Esophagus squamous epithelium (tissue), 5 donors: ENCODE data around the gene BUD31. TPM values are rescaled to one million over a fixed set of nuclear protein-coding genes. Genes with fewer than 3 reads are reported as not detected.

Source experiments
- DNase-seq: peaks from one replicate; lab custom pipeline; 2025; lab: John Stamatoyannopoulos, UW
- H3K27ac ChIP-seq, 4 donors: fragments of 200-600 bp; sonication (generic); one replicate each; pipeline ENCODE4 v1.5.1; 2016 to 2019; ENCODE audit warnings: mild to moderate bottlenecking in 1 of 4
- H3K27me3 ChIP-seq, 4 donors: fragments of 200-600 bp; sonication (generic); 1 replicate in 3 of 4; 2 replicates in 1 of 4; pipeline versions ENCODE4 v1.5.1 to v1.6.0; 2017 to 2021; ENCODE audit warnings: antibody characterized with exemption in 1 of 4
- H3K36me3 ChIP-seq, 3 donors: fragments of 200-600 bp; sonication (generic); one replicate each; pipeline ENCODE4 v1.5.1; 2016 to 2019
- H3K4me1 ChIP-seq, 3 donors: fragments of 200-600 bp; sonication (generic); one replicate each; pipeline ENCODE4 v1.5.1; 2017 to 2019
- H3K4me3 ChIP-seq, 4 donors: fragments of 200-600 bp; sonication (generic); 1 replicate in 3 of 4; 2 replicates in 1 of 4; pipeline ENCODE4 v1.5.1; 2016 to 2019; ENCODE audit warnings: mild to moderate bottlenecking in 2 of 4, moderate library complexity in 1 of 4
- H3K9me3 ChIP-seq, 3 donors: fragments of 200-600 bp; sonication (generic); one replicate each; pipeline ENCODE4 v1.5.1; 2016 to 2019
- POLR2A ChIP-seq, 4 donors: fragments of 450-650 bp; IDR thresholded peaks; one replicate each; pipeline ENCODE4 v1.6.1; 2017; ENCODE audit warnings: antibody characterized with exemption in 4 of 4, mild to moderate bottlenecking in 4 of 4, moderate library complexity in 3 of 4
- WGBS, 2 donors: methylation state at CpG; one replicate each; pipeline ENCODE4 v1.1.5; 2018; 5-methylcytosine and 5-hydroxymethylcytosine counted together
- intact Hi-C: fragments of 100-400 bp; cut with DNase I; formaldehyde crosslinking; loops from one replicate; pipeline ENCODE4 v1.15.0; 2022
- total RNA-seq, 4 donors: library from RNA; depleted of rRNA; stranded (reverse); fragments of >200 nt; gene quantifications; one replicate each; pipeline ENCODE4 v1.1.0, GENCODE V29; 2016
- TF ChIP-seq, protein P1 (sequence below), 6 experiments: fragments of 450-650 bp in 4 of 6; fragments of 200-600 bp in 2 of 6; sonication (generic) in 2 of 6; IDR thresholded peaks; one replicate each; pipeline ENCODE4 v1.5.1; 2016 to 2019; ENCODE audit warnings: antibody characterized with exemption in 6 of 6, mild to moderate bottlenecking in 4 of 6, moderate library complexity in 4 of 6
- donor health status: DM: yes; HTN: yes; CAD: no.

Gene BUD31
- total RNA-seq, 4 donors from 2014 or later, result 46.9 to 59.1 (median 55.9) TPM

DNA sequence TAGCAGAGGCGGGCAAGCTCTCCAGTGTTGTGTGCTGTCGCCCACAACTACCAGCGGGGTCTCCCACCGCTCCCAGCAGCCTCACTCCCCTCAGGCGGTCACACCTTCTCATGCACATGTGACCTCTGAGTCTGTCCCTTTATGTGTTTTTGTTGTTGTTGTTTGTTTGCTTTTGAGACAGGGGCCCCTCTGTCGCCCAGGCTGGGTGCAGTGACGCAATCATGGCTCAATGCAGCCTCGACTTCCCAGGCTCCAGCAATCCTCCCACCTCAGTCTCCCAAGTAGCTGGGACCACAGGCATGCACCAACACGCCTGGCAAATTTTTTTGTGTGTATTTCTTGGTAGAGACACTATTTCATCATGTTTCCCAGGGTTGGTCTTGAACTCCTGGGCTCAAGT lies 31.4 kb downstream of the BUD31 start:
- Histone ChIP-seq H3K9me3 (no peaks in the 10 kb centered on the region), H3K4me1 (peaks cover 11 to 62% (median 31%) of the 10 kb centered on the region in 3 donors), H3K36me3 (peaks cover 0 to 36% (median 4%) of the 10 kb centered on the region in 3 donors), H3K27me3 (no peaks in the 10 kb centered on the region), H3K27ac (peak overlapping the region in 1 of 4 donors; percentile 91), H3K4me3 (peak overlapping the region in 3 of 4 donors; percentile 80 to 96 (median 89))
- WGBS, 2 donors, result 66% methylated on average over 7 to 9 of the region's 9 CpGs
- TF ChIP-seq, protein P1, sequence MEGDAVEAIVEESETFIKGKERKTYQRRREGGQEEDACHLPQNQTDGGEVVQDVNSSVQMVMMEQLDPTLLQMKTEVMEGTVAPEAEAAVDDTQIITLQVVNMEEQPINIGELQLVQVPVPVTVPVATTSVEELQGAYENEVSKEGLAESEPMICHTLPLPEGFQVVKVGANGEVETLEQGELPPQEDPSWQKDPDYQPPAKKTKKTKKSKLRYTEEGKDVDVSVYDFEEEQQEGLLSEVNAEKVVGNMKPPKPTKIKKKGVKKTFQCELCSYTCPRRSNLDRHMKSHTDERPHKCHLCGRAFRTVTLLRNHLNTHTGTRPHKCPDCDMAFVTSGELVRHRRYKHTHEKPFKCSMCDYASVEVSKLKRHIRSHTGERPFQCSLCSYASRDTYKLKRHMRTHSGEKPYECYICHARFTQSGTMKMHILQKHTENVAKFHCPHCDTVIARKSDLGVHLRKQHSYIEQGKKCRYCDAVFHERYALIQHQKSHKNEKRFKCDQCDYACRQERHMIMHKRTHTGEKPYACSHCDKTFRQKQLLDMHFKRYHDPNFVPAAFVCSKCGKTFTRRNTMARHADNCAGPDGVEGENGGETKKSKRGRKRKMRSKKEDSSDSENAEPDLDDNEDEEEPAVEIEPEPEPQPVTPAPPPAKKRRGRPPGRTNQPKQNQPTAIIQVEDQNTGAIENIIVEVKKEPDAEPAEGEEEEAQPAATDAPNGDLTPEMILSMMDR (IDR thresholded peaks at IDR 0.05), result no peak
- no peak for TF ChIP-seq POLR2A (IDR thresholded peaks at IDR 0.05)
- intact Hi-C loops, result no loop called here
- no peak for DNase-seq

DNA sequence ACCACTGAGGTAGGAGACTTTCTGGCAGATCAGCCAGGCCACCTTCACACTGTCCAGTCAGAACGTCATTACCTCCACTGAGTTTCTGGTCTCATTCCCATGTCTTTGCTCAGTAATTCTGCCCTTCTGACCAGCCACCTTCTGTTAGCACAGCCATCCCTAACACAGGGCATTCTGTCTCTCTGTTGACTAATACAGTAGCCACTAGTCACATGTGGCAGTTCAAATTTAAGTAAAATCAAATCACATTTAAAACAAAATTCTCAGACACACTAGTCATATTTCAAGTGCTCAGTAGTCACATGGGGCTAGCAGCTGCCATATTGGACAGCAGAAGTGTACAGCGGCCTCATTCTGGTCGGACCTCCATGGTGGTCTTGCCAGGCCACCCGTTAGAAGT lies 37.3 kb downstream of the BUD31 start:
- no peak for DNase-seq
- peaks cover 0 to 12% (median 9%) of the 10 kb centered on the region in 3 donors for H3K4me1 ChIP-seq
- H3K27me3 ChIP-seq, result no peaks in the 10 kb centered on the region
- no peaks in the 10 kb centered on the region for H3K9me3 ChIP-seq
- intact Hi-C loops, result no loop called here
- H3K4me3 ChIP-seq, result no peak overlapping the region
- 89 to 91% methylated on average over 4 of the region's 4 CpGs for WGBS, 2 donors
- H3K27ac ChIP-seq, result no peak overlapping the region
- TF ChIP-seq, protein P1 (IDR thresholded peaks at IDR 0.05), result no peak
- no peak for TF ChIP-seq POLR2A (IDR thresholded peaks at IDR 0.05)
- peaks cover 19 to 90% (median 39%) of the 10 kb centered on the region in 3 donors for H3K36me3 ChIP-seq

DNA sequence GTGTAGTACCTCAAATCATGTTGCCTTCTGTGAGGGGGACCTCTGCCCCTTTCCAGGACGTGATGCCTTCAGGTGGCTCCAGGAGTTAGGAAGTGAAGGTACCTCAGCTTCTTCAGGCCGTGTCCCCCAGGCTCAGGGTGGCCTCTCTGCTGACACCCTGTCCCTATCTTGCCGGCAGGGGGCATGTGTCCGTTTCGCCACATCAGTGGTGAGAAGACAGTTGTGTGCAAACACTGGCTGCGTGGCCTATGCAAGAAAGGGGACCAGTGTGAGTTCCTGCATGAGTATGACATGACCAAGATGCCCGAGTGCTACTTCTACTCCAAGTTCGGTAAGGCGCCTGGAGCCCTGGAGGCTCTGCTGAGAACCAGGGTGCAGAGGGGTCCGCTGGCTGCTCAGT lies 39.2 kb downstream of the BUD31 start:
- no peaks in the 10 kb centered on the region for H3K9me3 ChIP-seq
- no peaks in the 10 kb centered on the region for H3K27me3 ChIP-seq
- TF ChIP-seq POLR2A (IDR thresholded peaks at IDR 0.05), result no peak
- TF ChIP-seq, protein P1 (IDR thresholded peaks at IDR 0.05), result peak in 1 of 6 experiments; percentile 25
- H3K27ac ChIP-seq, result no peak overlapping the region
- no peak for DNase-seq
- 81 to 86% methylated on average over 8 to 10 of the region's 10 CpGs for WGBS, 2 donors
- H3K4me1 ChIP-seq, result peaks cover 0 to 16% (median 0%) of the 10 kb centered on the region in 3 donors
- peaks cover 19 to 99% (median 53%) of the 10 kb centered on the region in 3 donors for H3K36me3 ChIP-seq
- H3K4me3 ChIP-seq, result no peak overlapping the region
- intact Hi-C loops, result no loop called here

DNA sequence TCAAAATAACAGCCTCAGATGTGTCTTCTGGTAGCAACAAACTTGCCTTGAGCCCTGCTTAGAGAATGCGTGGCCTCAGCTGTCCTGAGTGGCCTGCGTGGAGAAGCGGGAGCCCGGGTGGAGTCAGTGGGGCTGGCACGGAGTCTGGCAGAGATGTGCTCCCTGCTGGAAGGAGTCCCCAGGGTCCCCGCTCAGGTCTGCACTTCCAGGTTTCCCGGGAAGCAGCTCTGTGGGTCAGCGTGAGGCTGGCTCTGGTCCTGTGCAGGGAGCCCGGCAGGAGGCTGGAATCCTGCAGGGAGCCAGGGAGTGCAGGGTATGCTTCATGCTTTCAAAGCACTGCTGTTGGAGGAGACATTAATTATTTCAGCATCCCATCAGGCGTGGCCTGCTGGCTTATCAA lies 40.1 kb downstream of the BUD31 start:
- no peaks in the 10 kb centered on the region for H3K9me3 ChIP-seq
- H3K4me3 ChIP-seq, result no peak overlapping the region
- peaks cover 0 to 25% (median 0%) of the 10 kb centered on the region in 3 donors for H3K4me1 ChIP-seq
- DNase-seq, result no peak
- no peak overlapping the region for H3K27ac ChIP-seq
- WGBS, 2 donors, result 80 to 98% methylated on average over 1 to 6 of the region's 10 CpGs
- no peaks in the 10 kb centered on the region for H3K27me3 ChIP-seq
- intact Hi-C loops, result no loop called here
- TF ChIP-seq POLR2A (IDR thresholded peaks at IDR 0.05), result no peak
- TF ChIP-seq, protein P1 (IDR thresholded peaks at IDR 0.05), result no peak
- peaks cover 19 to 99% (median 59%) of the 10 kb centered on the region in 3 donors for H3K36me3 ChIP-seq

DNA sequence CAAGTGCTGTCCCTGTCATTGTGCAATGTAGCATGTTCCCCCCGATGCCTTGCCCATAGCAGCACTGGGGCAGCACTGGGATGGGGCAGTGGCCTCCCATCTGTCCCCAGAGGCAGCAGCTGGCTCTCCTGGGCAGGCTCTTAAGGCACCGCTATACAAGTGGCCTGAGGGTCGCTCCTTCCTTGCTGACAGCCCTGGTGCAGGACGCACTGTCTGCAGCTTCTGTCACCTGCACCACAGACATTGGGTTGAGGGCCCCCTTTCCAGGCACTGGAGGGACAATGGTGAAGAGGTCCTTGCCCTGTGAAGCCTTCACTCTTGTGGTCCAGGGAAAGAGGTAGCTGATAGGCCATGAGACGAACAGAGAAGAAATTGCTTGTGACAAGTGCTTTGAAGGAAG lies 40.6 kb downstream of the BUD31 start:
- intact Hi-C loops, result no loop called here
- WGBS, 2 donors, result 77 to 89% methylated on average over 2 to 4 of the region's 5 CpGs
- TF ChIP-seq POLR2A (IDR thresholded peaks at IDR 0.05), result no peak
- TF ChIP-seq, protein P1 (IDR thresholded peaks at IDR 0.05), result no peak
- no peak overlapping the region for H3K4me3 ChIP-seq
- H3K36me3 ChIP-seq, result peaks cover 19 to 99% (median 63%) of the 10 kb centered on the region in 3 donors
- peaks cover 0 to 25% (median 0%) of the 10 kb centered on the region in 3 donors for H3K4me1 ChIP-seq
- no peak overlapping the region for H3K27ac ChIP-seq
- no peak for DNase-seq
- no peaks in the 10 kb centered on the region for H3K27me3 ChIP-seq
- no peaks in the 10 kb centered on the region for H3K9me3 ChIP-seq
